SH-SY5Y (cell line): ENCODE measurements around the gene TMEM119.

ENCODE experiments used
- GATA2 ChIP-seq: IDR thresholded peaks from 2 replicates; pipeline ENCODE4 v1.6.1; 2011; ENCODE audit warnings: mild to moderate bottlenecking, low read depth, low read length
- GATA3 ChIP-seq: IDR thresholded peaks from 2 replicates; pipeline ENCODE4 v1.6.1; 2011; ENCODE audit warnings: low read depth, mild to moderate bottlenecking, low read length, moderate library complexity

Gene TMEM119

GRCh38 chr12:108604208-108604941, 6.5 kb upstream of the TMEM119 start:
- TF ChIP-seq GATA3 (no peak), GATA2 (no peak)

- TF ChIP-seq GATA2 (no peak), GATA3 (no peak)
Observed at GRCh38 chr12:108603743-108604142, 5.9 kb upstream of the TMEM119 start.

GRCh38 chr12:108602976-108603704, 5.3 kb upstream of the TMEM119 start:
- TF ChIP-seq GATA2: no peak
- no peak for TF ChIP-seq GATA3

- no peak for TF ChIP-seq GATA2
- TF ChIP-seq GATA3: no peak
Observed at GRCh38 chr12:108602209-108602705, 4.4 kb upstream of the TMEM119 start.

GRCh38 chr12:108600702-108601007, 2.8 kb upstream of the TMEM119 start:
- no peak for TF ChIP-seq GATA3
- TF ChIP-seq GATA2: no peak

GRCh38 chr12:108599948-108600701, 2.2 kb upstream of the TMEM119 start:
- TF ChIP-seq GATA3: no peak
- TF ChIP-seq GATA2: no peak

- no peak for TF ChIP-seq GATA3
- no peak for TF ChIP-seq GATA2
Observed at GRCh38 chr12:108599541-108599940, 1.7 kb upstream of the TMEM119 start.

GRCh38 chr12:108598553-108599250, 818 bp upstream of the TMEM119 start:
- no peak for TF ChIP-seq GATA2
- TF ChIP-seq GATA3: no peak

GRCh38 chr12:108596854-108597558, 878 bp downstream of the TMEM119 start:
- no peak for TF ChIP-seq GATA2
- no peak for TF ChIP-seq GATA3

GRCh38 chr12:108595711-108596647, 1.9 kb downstream of the TMEM119 start:
- TF ChIP-seq GATA2 (no peak), GATA3 (no peak)

GRCh38 chr12:108594960-108595710, 2.7 kb downstream of the TMEM119 start:
- TF ChIP-seq GATA3 (no peak), GATA2 (no peak)

- TF ChIP-seq GATA2 (no peak), GATA3 (no peak)
Observed at GRCh38 chr12:108594323-108594903, 3.5 kb downstream of the TMEM119 start.
